HCT116 (cell line): Measurements from ENCODE around the gene ZNF148. TPM values are rescaled to one million over a fixed set of nuclear protein-coding genes. Genes with fewer than 3 reads are reported as not detected.

Experiments
- ATAC-seq: fragments of 200-7000 bp; cut with Tn5 transposase; 2 replicates; pipeline ENCODE4 v1.9.1; 2020; ENCODE audit warnings: mild to moderate bottlenecking, moderate library complexity
- BruUV-seq: library from RNA; stranded (reverse); fragments of 400-500 nt; replicated peaks from 2 replicates; lab custom pipeline; 2021; lab: Mats Ljungman, UMichigan
- CTCF ChIA-PET: fragments of 300-600 bp; sonication (Branson Sonifier 250); formaldehyde crosslinking; loops from one replicate; lab custom pipeline; 2021; ENCODE audit warnings: antibody characterized with exemption; lab: Charles Lee
- POLR2A ChIA-PET: fragments of 300-600, 350-600 bp; sonication (Branson Sonifier 250); formaldehyde crosslinking; loops from one replicate; lab custom pipeline; 2021; ENCODE audit warnings: antibody characterized with exemption; lab: Charles Lee
- RAD21 ChIA-PET, 2 experiments: fragments of 300-600 bp; sonication (Branson Sonifier 250); formaldehyde crosslinking; loops; one replicate each; lab custom pipeline; 2023; ENCODE audit warnings: low total read pairs in 2 of 2; ENCODE audit not compliant: uncharacterized antibody in 2 of 2, unreplicated experiment in 2 of 2, low non-redundant PET in 1 of 2; lab: Charles Lee
- DNase-seq: peaks from one replicate; pipeline ENCODE4 v3.0.0-alpha.2; 2010; ENCODE audit warnings: low read depth, low spot score
- H2AFZ ChIP-seq: fragments of 200-600 bp; shearing (Covaris generic), sonication (generic); 2 replicates; pipeline ENCODE4 v1.6.1; 2017; ENCODE audit warnings: low read depth, mixed run types, mixed read lengths, antibody characterized with exemption, low read length; ENCODE audit not compliant: poor library complexity, severe bottlenecking
- H3K27ac ChIP-seq: 2 replicates; pipeline ENCODE4 v1.5.1; 2012; ENCODE audit warnings: low read depth, low read length
- H3K27me3 ChIP-seq: fragments of 200-600 bp; sonication (generic); 2 replicates; pipeline ENCODE4 v1.6.1; 2016; ENCODE audit warnings: mixed run types, low read length, mixed read lengths; ENCODE audit not compliant: insufficient read depth
- H3K36me3 ChIP-seq, 2 experiments: fragments of 200-500 bp in 1 of 2; fragments of 200-600 bp in 1 of 2; sonication (Bioruptor generic) in 1 of 2; sonication (generic) in 1 of 2; 2 replicates each; pipeline versions ENCODE4 v1.5.1 to v1.6.1; 2014 to 2016; ENCODE audit warnings: low read length in 2 of 2, inconsistent platforms in 1 of 2, mixed read lengths in 1 of 2, mixed run types in 1 of 2; ENCODE audit not compliant: insufficient read depth in 2 of 2, control insufficient read depth in 1 of 2
- H3K4me1 ChIP-seq, 2 experiments: fragments of 200-600 bp in 1 of 2; sonication (generic) in 1 of 2; 2 replicates each; pipeline versions ENCODE4 v1.5.1 to v1.6.1; 2012 to 2017; ENCODE audit warnings: low read length in 2 of 2, inconsistent platforms in 1 of 2, mild to moderate bottlenecking in 1 of 2, mixed read lengths in 1 of 2, mixed run types in 1 of 2, moderate library complexity in 1 of 2; ENCODE audit not compliant: insufficient read depth in 2 of 2, control insufficient read depth in 1 of 2
- H3K4me2 ChIP-seq: fragments of 200-600 bp; sonication (generic); 2 replicates; pipeline ENCODE4 v1.6.1; 2017; ENCODE audit warnings: mixed run types, low read length, mixed read lengths
- H3K4me3 ChIP-seq, 2 experiments: fragments of 200-600 bp in 1 of 2; sonication (generic) in 1 of 2; replicated peaks in 1 of 2; 2 replicates each; pipeline ENCODE4 v1.5.1; 2011 to 2016; ENCODE audit warnings: low read length in 2 of 2, control low read depth in 1 of 2, low read depth in 1 of 2, mild to moderate bottlenecking in 1 of 2, mixed read lengths in 1 of 2, mixed run types in 1 of 2
- H3K79me2 ChIP-seq: fragments of 200-600 bp; sonication (generic); 2 replicates; pipeline ENCODE4 v1.6.1; 2017; ENCODE audit warnings: mild to moderate bottlenecking, mixed run types, low read length, moderate library complexity, mixed read lengths; ENCODE audit not compliant: insufficient read depth
- H3K9ac ChIP-seq: fragments of 200-600 bp; sonication (generic); 2 replicates; pipeline ENCODE4 v1.6.1; 2016; ENCODE audit warnings: low read length, mixed read lengths
- H3K9me2 ChIP-seq: fragments of 200-600 bp; sonication (generic), shearing (Covaris generic); 2 replicates; pipeline ENCODE4 v1.6.1; 2017; ENCODE audit warnings: mixed run types, mild to moderate bottlenecking, moderate library complexity; ENCODE audit not compliant: insufficient read depth
- H3K9me3 ChIP-seq, 2 experiments: fragments of 200-500 bp in 1 of 2; fragments of 200-600 bp in 1 of 2; sonication (Bioruptor generic) in 1 of 2; sonication (generic) in 1 of 2; 2 replicates each; pipeline ENCODE4 v1.6.1; 2014 to 2017; ENCODE audit warnings: low read length in 2 of 2, mixed read lengths in 2 of 2, inconsistent platforms in 1 of 2, low read depth in 1 of 2, mild to moderate bottlenecking in 1 of 2, mixed run types in 1 of 2, moderate library complexity in 1 of 2; ENCODE audit not compliant: control insufficient read depth in 1 of 2, insufficient read depth in 1 of 2
- H4K20me1 ChIP-seq: fragments of 200-600 bp; sonication (generic), shearing (Covaris generic); 2 replicates; pipeline ENCODE4 v1.6.1; 2017; ENCODE audit warnings: mixed run types, mild to moderate bottlenecking, moderate library complexity; ENCODE audit not compliant: insufficient read depth
- CBX3 ChIP-seq: IDR thresholded peaks from 2 replicates; pipeline ENCODE4 v1.6.1; 2012; ENCODE audit warnings: low read depth
- CEBPB ChIP-seq: IDR thresholded peaks from 2 replicates; pipeline ENCODE4 v1.6.1; 2012; ENCODE audit warnings: low read depth
- ELF1 ChIP-seq: IDR thresholded peaks from 2 replicates; pipeline ENCODE4 v1.6.1; 2012; ENCODE audit warnings: low read depth, borderline replicate concordance
- EZH2phosphoT487 ChIP-seq: fragments of 200-600 bp; IDR thresholded peaks from 2 replicates; pipeline ENCODE4 v1.6.1; 2018; ENCODE audit warnings: antibody characterized with exemption, borderline replicate concordance
- POLR2AphosphoS5 ChIP-seq: IDR thresholded peaks from 2 replicates; pipeline ENCODE4 v1.6.1; 2011; ENCODE audit warnings: mild to moderate bottlenecking, low read depth, low read length, moderate library complexity
- SRF ChIP-seq: IDR thresholded peaks from 2 replicates; pipeline ENCODE4 v1.6.1; 2012; ENCODE audit warnings: low read depth
- intact Hi-C: fragments of 100-400 bp; cut with micrococcal nuclease; formaldehyde crosslinking; loops from 2 replicates; pipeline ENCODE4 v1.10.0; 2022
- total RNA-seq: library from RNA; stranded (reverse); gene quantifications from one replicate; pipeline ENCODE4 v1.2.1, GENCODE V29; 2021; ENCODE audit not compliant: unreplicated experiment
- TF ChIP-seq, protein P1 (sequence below): IDR thresholded peaks from 2 replicates; pipeline ENCODE4 v1.6.1; 2012; ENCODE audit warnings: low read depth
- TF ChIP-seq, protein P2 (sequence below): IDR thresholded peaks from 2 replicates; pipeline ENCODE4 v1.6.1; 2012
- TF ChIP-seq, protein P3 (sequence below): IDR thresholded peaks from 2 replicates; pipeline ENCODE4 v1.6.1; 2012

The ZNF148 gene
- total RNA-seq, 1 experiment from 2014 or later: 35.0 TPM

DNA sequence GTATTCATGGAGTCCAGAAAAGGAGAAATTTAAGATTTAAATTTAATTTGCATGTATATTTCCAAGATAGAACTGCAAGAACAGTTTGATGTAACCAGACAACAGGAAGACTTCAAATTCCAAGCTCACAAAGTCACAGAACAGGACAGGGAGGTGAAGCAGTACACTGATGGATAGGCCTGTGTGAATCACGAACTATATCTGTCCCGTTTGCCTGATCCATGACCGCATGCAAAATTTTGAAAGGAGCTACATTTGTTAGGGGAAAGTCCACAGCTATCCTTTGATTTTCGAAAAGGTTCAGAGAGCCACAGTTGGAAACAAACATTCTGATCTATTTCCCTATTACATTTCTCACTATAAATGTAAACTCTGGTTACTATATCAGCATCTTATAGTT lies 83.1 kb downstream of the ZNF148 start:
- POLR2A ChIA-PET: no interaction called here

More for the DNA sequence above, 83.1 kb downstream of the ZNF148 start:
- CTCF ChIA-PET: no interaction called here
- H3K36me3 ChIP-seq: no peaks in the 10 kb centered on the region; a peak in 1 of 4 replicates
- H3K27ac ChIP-seq: no peak overlapping the region
- intact Hi-C loops: no loop called here
- H3K4me2 ChIP-seq: no peak overlapping the region
- TF ChIP-seq, protein P1, sequence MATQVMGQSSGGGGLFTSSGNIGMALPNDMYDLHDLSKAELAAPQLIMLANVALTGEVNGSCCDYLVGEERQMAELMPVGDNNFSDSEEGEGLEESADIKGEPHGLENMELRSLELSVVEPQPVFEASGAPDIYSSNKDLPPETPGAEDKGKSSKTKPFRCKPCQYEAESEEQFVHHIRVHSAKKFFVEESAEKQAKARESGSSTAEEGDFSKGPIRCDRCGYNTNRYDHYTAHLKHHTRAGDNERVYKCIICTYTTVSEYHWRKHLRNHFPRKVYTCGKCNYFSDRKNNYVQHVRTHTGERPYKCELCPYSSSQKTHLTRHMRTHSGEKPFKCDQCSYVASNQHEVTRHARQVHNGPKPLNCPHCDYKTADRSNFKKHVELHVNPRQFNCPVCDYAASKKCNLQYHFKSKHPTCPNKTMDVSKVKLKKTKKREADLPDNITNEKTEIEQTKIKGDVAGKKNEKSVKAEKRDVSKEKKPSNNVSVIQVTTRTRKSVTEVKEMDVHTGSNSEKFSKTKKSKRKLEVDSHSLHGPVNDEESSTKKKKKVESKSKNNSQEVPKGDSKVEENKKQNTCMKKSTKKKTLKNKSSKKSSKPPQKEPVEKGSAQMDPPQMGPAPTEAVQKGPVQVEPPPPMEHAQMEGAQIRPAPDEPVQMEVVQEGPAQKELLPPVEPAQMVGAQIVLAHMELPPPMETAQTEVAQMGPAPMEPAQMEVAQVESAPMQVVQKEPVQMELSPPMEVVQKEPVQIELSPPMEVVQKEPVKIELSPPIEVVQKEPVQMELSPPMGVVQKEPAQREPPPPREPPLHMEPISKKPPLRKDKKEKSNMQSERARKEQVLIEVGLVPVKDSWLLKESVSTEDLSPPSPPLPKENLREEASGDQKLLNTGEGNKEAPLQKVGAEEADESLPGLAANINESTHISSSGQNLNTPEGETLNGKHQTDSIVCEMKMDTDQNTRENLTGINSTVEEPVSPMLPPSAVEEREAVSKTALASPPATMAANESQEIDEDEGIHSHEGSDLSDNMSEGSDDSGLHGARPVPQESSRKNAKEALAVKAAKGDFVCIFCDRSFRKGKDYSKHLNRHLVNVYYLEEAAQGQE: no peak
- TF ChIP-seq ELF1 (no peak), SRF (no peak), POLR2AphosphoS5 (no peak), CBX3 (no peak), CEBPB (no peak), EZH2phosphoT487 (no peak)
- TF ChIP-seq, protein P2, sequence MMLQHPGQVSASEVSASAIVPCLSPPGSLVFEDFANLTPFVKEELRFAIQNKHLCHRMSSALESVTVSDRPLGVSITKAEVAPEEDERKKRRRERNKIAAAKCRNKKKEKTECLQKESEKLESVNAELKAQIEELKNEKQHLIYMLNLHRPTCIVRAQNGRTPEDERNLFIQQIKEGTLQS: no peak
- TF ChIP-seq, protein P3, sequence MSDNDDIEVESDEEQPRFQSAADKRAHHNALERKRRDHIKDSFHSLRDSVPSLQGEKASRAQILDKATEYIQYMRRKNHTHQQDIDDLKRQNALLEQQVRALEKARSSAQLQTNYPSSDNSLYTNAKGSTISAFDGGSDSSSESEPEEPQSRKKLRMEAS: no peak
- H3K4me3 ChIP-seq: no peak overlapping the region
- no peaks in the 10 kb centered on the region for H3K9me2 ChIP-seq
- BruUV-seq: no TSS peak
- no peaks in the 10 kb centered on the region for H3K9me3 ChIP-seq
- H3K4me1 ChIP-seq: no peaks in the 10 kb centered on the region
- 0 out of 2 replicates have a peak, but pooled peaks cover 6% of the 10 kb centered on the region for H4K20me1 ChIP-seq
- peaks cover 40% of the 10 kb centered on the region for H3K79me2 ChIP-seq
- H3K27me3 ChIP-seq: no peaks in the 10 kb centered on the region
- H3K9ac ChIP-seq: no peak overlapping the region
- RAD21 ChIA-PET: no interaction called here
- no peak for DNase-seq
- H2AFZ ChIP-seq: no peak overlapping the region
- no peak for ATAC-seq
